HG03139 (cell line): ENCODE data around the gene ZNF223.

Source experiments
- ATAC-seq: cut with Tn5 transposase; IDR thresholded peaks from one replicate; pipeline ENCODE4 v1.9.1; 2021; ENCODE audit not compliant: unreplicated experiment

ZNF223 gene

DNA sequence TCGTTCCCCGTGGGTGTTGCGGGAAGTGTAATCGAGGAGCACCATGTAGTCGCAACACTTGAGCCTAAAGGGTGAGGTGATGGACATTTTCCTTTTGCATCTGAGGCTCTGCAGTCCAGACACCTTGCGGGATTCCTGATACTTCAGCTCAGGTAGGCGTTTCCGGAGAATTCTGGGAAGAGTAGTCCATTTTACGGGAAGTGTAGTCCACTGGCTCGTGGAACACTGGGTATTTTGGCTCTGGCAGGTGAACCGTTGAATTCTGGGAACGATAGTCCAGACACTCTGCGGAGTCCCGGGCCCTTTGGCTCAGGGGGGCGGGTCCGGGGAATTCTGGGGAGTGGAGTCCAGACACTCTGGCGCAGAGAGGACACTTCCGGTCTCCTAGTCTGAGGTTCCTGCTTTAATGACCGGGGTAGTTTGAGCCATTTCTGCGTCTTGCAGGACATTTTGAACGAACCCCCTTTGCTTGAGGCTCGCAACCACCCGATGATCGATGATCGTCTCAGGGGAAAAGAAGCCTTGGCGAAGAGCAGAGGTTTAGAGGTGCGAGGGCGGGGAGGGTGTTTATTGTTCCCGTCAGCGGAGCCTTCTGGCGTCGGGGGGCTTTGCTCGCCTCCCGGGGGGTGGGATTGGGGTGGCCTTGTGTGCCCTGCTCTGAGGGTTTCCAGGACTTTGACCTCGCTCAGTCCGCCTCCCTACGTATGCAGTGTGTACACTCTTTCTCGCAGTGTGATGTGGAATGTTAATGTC is at the start of gene ZNF223:
Gene ZNF223, plus strand, starts transcription at position 387 of the 753 bp plus-strand sequence. CDS start 3,141 bp downstream, outside the sequence.
- peak; percentile 65 for ATAC-seq

DNA sequence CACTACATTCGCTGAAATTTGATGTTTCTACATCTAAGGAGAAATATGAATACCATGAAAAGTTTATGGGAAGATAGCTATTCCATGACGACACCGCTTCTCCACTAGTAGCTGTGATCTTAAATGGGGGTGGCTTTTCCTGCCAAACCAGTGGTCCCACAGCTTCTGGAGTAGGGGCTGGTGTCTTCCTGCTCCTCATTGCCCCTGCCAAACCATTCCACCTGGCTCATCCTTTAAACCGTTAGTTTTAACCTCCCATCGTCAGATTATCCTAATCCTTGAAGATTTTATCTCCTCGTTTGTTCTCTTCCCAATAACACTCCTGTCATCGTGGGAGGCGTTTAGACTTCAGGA is 49.6 kb upstream of the ZNF223 start:
- ATAC-seq: no peak

DNA sequence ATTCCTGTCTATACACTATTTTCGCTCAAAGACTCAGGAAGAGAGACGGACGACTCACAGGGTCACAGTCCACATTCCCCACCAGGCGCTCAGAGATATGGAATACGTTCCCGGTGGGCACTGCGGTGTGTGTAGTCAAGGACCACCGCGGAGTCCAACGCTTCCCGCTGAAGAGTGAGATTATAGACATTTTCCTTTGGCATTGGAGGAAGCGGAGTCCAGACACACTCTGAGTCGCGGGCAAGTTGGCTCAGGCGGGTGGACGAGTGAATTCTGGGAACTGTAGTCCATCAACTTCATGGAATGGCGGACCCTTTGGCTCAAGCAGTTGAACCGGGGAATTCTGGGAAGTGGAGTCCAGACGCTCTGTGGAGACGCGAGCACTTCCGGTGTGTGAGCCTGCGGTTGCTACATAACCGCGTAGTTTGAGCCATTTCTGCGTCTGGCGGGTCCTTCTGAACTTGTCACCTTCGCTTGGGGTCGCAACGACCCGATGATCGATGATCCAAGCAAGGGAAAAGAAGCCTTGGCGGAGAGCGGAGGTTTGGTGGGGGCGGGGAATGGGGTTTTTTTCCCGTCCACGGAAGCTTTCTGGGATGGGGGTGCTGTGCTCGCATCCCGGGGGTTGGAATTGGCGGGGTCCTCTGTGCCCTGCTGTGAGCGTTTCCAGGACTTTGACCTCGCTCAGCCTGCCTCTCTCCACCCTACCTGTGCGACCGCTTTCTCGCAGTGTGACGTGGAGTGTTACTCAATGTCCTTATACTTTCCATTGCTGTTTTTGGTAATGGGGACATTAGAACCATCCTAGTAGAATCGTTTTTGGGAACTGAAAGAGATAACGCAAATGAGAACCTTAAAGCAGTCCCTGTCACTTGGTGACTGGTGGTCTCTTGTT is 49.0 kb upstream of the ZNF223 start, which contains the start of gene ZNF230:
Gene ZNF230, plus strand, starts transcription at position 392 of the 895 bp plus-strand sequence. CDS start 4,122 bp downstream, outside the sequence.
- ATAC-seq: peak; percentile 88

DNA sequence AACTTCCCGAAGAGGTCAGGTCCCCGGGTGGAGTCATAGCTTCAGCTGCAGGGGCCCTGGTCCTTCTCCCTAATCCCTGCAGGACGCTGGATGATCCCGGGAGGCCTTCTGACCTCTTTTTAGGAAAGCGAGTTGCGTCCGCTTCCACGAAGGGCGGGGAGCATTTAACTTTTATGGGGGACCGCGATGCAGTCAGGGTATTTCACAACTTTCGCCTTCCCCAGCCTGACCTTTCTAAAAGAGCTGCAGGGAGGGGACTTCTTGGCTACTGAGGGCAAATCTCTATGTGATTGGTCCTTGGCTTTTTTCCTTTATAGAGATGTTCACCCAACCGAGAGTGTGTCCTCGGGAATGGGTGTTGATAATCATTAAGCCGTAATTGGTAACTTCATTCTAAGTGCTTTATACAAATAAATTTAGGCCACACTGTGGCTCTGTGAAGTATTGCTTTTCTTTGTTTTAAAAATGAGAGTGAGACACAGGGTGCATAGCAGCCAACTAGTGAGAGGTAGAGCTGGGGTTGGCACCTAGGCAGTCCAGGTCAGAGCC is 48.3 kb upstream of the ZNF223 start:
- ATAC-seq: peak; percentile 27

DNA sequence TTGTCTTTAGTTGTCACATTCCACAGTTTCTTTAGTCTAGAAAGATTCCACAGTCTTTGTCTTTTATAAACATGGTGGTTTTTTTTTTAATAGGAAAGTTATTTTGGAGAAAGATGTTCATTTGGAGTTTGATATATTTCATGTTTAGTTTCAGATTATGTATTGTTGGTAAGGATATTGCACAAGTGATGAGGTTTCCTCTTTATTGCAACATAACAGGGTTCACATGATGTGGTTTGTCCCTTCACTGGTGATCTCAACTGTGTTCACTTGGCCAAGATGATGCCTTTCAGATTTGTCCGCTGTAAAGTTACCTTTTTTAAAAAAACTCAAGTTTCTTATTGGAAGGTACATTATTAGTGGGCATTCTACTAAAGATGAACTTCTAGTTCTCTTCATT is 45.9 kb upstream of the ZNF223 start:
- ATAC-seq: no peak

DNA sequence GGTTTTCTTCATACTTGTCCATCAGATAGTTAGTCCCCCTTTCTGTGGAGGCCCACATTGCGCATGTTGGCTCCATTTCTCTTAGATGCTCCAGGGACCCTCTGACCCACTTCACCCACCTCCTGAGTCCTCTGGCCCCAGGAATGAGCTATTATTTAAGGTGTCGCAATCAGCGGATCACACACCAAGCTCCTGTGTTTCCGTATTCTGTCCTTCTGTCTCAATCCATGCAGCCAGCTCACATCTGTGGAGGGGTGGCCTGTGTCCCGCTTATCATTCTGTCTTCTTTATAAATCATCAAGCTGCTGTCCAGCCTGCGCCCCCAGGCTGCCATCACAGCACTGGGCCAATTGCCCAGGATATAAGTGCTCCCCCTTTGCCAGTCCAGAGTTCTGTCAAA is 44.4 kb upstream of the ZNF223 start:
- ATAC-seq: no peak

DNA sequence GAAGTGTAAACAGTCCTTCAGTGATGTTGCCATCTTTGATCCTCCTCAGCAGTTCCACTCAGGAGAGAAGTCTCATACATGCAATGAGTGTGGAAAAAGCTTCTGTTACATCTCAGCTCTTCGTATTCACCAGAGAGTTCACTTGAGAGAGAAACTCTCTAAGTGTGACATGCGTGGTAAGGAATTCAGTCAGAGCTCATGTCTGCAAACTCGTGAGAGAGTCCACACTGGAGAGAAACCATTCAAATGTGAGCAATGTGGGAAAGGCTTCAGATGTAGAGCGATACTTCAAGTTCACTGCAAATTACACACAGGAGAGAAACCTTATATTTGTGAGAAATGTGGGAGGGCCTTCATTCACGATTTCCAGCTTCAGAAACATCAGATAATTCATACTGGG is 41.4 kb upstream of the ZNF223 start:
- ATAC-seq: no peak

DNA sequence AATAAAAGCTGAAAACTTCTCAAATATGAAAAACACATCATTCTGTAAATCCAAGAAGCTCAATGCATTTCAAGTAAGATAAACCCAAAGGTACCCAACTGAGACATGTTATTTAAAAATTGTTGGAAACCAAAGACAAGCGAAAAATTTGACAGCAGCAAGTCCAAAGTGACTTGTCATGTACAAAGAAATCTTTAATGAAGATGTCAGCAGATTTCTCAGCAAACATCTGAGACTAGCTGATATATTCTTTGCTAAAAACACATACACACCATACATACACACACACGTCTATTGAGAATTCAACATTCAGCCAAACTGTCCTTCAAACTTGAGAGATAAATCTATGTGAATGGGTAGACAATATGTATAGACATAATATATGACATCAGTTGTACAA is 32.3 kb upstream of the ZNF223 start:
- no peak for ATAC-seq

DNA sequence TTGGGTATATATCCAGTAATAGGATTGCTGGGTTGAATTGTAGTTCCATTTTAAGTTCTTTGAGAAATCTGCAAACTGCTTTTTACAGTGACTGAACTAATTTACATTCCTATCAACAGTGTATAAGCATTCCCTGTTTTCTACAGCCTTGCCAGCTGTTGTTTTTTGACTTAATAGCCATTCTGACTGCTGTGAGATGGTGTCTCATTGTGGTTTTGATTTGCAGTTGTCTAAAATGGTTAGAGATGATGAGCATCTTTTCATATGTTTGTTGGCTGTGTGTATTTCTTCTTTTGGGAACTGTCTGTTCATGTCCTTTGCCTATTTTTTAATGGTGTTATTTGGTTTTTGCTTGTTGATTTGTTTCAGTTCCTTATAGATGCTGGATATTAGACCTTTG is 30.6 kb upstream of the ZNF223 start:
- ATAC-seq: no peak

DNA sequence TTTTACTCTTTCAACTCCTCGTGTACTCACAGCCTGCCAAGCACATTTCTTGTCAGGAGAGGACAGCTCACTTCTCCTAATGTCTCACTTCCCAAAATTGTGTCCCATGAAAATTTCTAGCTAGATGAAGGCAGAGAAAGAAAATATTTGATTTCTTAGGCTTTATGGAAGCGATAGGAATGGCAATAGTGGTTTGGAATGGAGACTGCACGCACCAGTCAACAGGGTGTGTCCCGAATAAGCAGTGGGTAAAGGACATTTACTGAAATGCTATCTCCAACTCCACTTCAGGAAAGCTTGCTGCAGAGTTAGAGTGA is 27.0 kb upstream of the ZNF223 start:
- no peak for ATAC-seq

DNA sequence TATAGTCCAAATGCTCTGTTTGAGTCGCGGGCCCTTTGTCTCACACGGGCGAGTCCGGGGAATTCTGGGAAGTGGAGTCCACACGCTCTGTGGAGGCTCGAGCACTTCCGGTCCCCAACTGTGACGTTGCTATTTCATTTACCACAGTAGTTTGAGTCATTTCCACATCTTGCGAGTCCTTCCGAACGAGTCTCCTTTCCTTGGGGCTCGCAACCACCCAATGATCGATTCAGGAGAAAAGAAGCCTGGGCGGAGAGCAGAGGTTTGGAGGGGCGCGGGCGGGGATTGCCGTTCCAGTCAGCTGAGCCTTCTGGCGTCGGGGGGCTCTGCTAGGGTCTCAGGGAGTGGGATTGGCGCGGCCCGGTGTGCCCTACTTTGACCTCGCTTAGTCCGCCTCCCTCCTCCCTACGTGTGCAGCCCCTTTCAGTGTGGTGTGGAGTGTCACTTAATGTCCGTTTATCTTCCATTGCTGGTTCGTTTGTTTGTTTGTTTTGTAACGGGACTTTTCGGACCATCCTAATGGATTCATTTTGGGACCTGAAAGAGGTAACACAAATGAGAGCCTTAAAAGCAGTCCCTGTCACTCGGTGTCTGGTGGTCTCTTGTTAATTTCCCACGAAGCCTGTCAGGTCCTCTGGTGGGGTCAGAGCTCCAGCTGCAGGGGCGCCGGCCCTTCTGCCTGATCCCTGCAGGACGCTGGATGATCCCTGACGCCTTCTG is 26.5 kb upstream of the ZNF223 start, which contains the start of gene ZNF222:
Gene ZNF222, plus strand, starts transcription at position 163 of the 720 bp plus-strand sequence. Its CDS starts 58 bp downstream, at position 221.
- peak; percentile 93 for ATAC-seq

DNA sequence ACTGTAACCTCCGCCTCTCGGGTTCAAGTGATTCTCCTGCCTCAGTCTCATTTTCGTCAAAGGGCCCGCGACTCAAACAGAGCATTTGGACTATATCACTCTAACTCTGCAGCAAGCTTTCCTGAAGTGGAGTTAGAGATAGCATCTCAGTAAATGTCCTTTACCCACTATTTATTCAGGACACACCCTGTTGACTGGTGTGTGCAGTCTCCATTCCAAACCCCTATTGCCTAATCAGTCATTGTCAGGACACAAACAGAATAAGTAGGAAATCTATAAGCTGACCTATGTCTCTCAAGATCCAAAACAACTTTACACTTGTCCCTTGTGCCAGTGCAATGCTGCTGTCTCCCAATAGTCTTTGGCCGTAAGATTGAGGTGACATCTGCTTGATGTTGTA is 25.2 kb upstream of the ZNF223 start:
- ATAC-seq: no peak

DNA sequence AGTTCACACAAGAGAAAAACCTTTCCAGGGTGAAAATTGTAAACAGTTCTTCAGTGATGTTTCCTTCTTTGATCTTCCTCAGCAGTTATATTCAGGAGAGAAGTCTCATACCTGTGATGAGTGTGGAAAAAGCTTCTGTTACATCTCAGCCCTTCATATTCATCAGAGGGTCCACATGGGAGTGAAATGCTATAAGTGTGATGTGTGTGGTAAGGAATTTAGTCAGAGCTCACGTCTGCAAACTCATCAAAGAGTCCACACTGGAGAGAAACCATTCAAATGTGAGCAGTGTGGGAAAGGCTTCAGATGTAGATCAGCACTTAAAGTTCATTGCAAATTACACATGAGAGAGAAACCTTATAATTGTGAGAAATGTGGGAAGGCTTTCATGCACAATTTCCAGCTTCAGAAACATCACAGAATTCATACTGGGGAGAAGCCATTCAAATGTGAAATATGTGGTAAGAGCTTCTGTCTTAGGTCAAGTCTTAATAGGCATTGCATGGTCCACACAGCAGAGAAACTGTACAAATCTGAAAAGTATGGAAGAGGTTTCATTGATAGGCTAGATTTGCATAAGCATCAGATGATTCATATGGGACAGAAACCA is 19.7 kb upstream of the ZNF223 start:
- ATAC-seq: no peak

DNA sequence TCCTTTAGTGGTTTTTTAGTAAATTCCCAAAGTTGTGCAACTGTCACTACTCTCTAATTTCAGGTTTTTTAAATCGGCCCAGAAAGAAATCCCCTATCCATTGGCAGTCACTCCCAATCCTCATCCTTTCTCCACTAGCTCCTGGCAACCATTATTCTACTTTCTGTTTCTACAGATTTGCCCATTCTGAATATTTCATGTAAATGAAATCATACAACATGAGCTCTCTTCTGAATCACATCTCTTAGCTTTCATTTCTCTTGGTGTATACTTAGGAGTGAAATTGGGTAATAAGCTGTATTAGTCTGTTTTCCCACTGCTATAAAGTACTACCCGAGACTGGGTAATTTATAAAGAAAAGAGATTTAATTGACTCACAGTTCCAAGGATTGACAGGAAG is 9.7 kb upstream of the ZNF223 start:
- ATAC-seq: no peak

DNA sequence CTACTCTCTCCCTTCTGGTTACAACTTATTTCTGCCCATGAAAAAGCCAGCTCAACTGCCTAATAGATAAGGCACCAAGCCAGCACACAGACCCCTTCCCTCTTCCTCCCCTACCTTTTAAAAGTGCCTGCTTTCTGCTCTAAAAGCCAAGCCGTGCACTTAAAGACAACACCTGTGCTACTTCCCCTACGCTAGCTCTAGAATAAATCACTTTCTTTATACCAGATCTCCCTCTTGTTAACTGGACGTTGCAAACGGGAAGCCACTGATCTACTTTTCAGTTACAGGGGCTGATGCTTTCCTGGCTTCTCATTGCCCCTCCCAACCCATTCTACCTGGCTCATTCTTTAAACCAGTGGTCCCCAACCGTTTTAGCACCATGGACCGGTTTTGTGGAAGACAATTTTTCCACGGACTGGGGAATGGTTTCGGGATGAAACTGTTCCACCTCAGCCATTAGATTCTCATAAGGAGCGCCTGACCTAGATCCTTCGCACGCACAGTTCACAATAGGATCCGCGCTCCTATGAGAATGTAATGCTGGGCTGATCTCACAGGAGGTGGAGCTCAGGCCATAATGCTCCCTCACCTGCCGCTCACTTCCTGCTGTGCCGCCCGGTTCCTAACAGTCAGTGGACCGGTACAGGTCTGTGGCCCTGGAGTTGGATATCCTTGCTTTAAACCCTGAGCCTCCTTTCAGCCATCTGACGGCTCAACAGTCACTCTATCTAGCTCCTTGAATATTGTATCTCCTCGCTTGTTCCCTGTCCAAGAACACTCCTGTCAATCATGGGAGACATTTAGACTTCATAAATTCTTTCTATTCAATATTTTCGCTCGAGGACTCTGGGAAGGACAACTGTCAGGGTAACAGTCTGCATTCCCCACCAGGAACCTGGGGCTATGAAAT is 841 bp upstream of the ZNF223 start:
- ATAC-seq: peak; percentile 30

DNA sequence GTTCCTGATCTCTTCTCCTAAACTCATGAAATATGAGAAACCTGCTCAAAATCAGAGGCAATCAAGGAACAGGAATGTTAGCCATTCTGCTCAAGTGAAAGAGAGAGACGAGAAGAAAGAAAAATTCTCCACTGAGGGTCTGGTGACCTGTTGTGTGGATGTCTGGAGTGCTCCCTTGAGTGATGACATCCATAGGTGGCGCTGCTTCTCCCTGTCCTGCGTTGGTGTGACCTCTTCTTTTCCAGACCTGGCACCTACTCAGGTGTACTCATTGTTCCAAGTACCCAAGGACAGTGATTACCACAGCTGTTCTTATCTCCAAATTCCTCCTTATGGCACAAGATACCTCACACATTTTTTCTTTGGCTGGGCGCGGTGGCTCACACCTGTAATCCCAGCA is 4.0 kb downstream of the ZNF223 start:
- ATAC-seq: no peak

DNA sequence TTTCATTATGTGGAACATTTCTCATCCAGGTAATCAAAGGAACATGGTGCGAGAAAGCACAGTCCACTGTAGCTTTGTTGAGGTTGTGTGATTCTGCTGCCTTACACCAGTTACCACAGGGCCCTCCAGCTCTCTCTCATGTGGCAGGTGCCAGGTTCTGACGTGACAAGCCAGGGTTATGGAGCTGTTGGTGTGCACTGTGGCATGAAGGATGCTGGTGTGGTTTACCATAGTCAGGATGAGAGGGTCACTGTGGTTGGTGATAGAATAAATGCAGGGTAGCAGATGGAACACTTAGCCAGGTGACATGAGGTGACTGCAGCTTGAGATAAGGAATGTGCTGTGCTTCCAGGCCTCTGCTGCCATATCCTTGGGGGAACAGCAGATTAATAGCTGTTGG is 7.4 kb downstream of the ZNF223 start:
- ATAC-seq: no peak

DNA sequence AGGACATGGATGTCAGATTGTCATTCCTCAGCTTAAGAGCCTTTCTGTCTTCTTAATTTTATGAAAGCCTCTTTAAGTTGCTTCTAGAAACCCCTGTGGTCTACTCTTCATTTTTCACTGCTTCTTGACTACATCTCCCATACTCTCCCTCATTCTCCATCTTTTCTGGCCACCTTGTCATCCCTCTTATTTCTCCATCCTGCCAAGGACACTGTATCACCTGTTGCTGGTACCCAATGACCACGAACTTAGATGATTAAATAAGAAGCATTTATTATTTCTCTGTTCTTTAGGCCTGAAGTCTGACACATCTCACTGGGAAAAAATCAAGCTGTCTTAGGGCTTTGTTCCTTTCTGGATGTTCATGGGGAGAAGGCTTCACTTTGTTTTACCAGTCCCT is 9.2 kb downstream of the ZNF223 start:
- ATAC-seq: no peak

DNA sequence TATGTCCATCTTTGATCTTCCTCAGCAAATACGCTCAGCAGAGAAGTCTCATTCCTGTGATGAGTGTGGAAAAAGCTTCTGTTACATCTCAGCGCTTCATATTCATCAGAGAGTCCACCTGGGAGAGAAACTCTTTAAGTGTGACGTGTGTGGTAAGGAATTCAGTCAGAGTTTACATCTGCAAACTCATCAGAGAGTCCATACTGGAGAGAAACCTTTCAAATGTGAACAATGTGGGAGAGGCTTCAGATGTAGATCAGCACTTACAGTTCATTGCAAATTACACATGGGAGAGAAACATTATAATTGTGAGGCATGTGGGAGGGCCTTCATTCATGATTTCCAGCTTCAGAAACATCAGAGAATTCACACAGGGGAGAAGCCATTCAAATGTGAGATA is 14.5 kb downstream of the ZNF223 start:
- ATAC-seq: no peak

DNA sequence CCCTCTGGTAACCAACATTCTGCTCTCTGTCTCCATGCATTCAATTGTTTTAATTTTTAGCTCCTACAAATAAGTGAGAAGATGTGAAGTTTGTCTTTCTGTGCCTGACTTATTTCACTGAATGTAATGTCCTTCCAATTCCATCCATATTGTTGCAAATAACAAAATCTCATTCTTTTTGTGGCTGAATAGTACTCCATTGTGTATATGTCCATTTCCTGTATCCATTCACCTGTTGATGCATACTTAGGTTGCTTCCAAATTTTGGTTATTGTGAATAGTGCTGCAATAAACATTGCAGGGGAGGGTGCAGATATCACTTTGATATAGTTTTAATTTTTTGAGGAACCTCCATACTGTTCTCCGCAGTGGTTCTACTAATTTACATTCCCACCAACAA is 17.6 kb downstream of the ZNF223 start:
- ATAC-seq: no peak
